Renal pelvis (tissue), 4 donors: ENCODE results near the gene RGS7. TPM values are rescaled to one million over a fixed set of nuclear protein-coding genes. Genes with fewer than 3 reads are reported as not detected.

Source experiments
- DNase-seq: peaks from one replicate; pipeline ENCODE4 v3.0.0-alpha.2; 2013
- polyA plus RNA-seq, 3 donors: library from polyadenylated mRNA; unstranded; fragments of 120-200 nt; gene quantifications; one replicate each; pipeline ENCODE4 v1.2.1, GENCODE V29; 2013; ENCODE audit not compliant: insufficient read length in 3 of 3

Gene RGS7
- polyA plus RNA-seq, 3 donors: 4.4 to 4.9 (median 4.6) TPM

GRCh38 chr1:241079459-241079858, 277.5 kb downstream of the RGS7 start:
- no peak for DNase-seq

GRCh38 chr1:241079047-241079446, 278.0 kb downstream of the RGS7 start:
- no peak for DNase-seq

GRCh38 chr1:241077386-241078147, 279.4 kb downstream of the RGS7 start:
- no peak for DNase-seq

- no peak for DNase-seq
These were observed 282.5 kb downstream of the RGS7 start for GRCh38 chr1:241074507-241074906.

- no peak for DNase-seq
These were observed 288.6 kb downstream of the RGS7 start for GRCh38 chr1:241068359-241068758.

- DNase-seq: no peak
These were observed 293.7 kb downstream of the RGS7 start for GRCh38 chr1:241063276-241063675.

- DNase-seq: no peak
These were observed 295.9 kb downstream of the RGS7 start for GRCh38 chr1:241061062-241061461.

- no peak for DNase-seq
These were observed 308.4 kb downstream of the RGS7 start for GRCh38 chr1:241048622-241049021.

GRCh38 chr1:241045659-241046058, 311.3 kb downstream of the RGS7 start:
- no peak for DNase-seq

GRCh38 chr1:241034203-241034936, 322.6 kb downstream of the RGS7 start:
- DNase-seq: no peak

- no peak for DNase-seq
These were observed 332.2 kb downstream of the RGS7 start for GRCh38 chr1:241024834-241025233.

- no peak for DNase-seq
These were observed 334.6 kb downstream of the RGS7 start for GRCh38 chr1:241022366-241022765.

GRCh38 chr1:241020851-241021697, 335.9 kb downstream of the RGS7 start:
- DNase-seq: peak; percentile 37

GRCh38 chr1:241012708-241013340, 344.2 kb downstream of the RGS7 start:
- DNase-seq: no peak

- no peak for DNase-seq
These were observed 349.3 kb downstream of the RGS7 start for GRCh38 chr1:241007668-241008067.

- DNase-seq: no peak
These were observed 357.2 kb downstream of the RGS7 start for GRCh38 chr1:240999826-241000225.

- DNase-seq: no peak
These were observed 358.5 kb downstream of the RGS7 start for GRCh38 chr1:240998441-240999015.

- DNase-seq: no peak
These were observed 359.0 kb downstream of the RGS7 start for GRCh38 chr1:240998024-240998423.

- no peak for DNase-seq
These were observed 364.0 kb downstream of the RGS7 start for GRCh38 chr1:240993004-240993403.

- no peak for DNase-seq
These were observed 365.8 kb downstream of the RGS7 start for GRCh38 chr1:240991230-240991629.

- no peak for DNase-seq
These were observed 369.1 kb downstream of the RGS7 start for GRCh38 chr1:240987928-240988327.

- DNase-seq: no peak
These were observed 371.9 kb downstream of the RGS7 start for GRCh38 chr1:240985081-240985480.
